SU-DHL-6 (cell line): ENCODE results near the gene ATP6V0E2.

Source experiments
- H2AFZ ChIP-seq: fragments of 200-600 bp; sonication (generic); 2 replicates; pipeline ENCODE4 v1.6.1; 2014; ENCODE audit warnings: low read depth, mild to moderate bottlenecking, moderate library complexity, mixed read lengths, antibody characterized with exemption, low read length; ENCODE audit not compliant: severe bottlenecking
- H3F3A ChIP-seq: fragments of 200-600 bp; shearing (Covaris generic); 2 replicates; pipeline ENCODE4 v1.6.0; 2016; ENCODE audit warnings: antibody characterized with exemption, mild to moderate bottlenecking; ENCODE audit not compliant: insufficient read depth
- H3K27ac ChIP-seq: fragments of 200-600 bp; sonication (generic); 2 replicates; pipeline ENCODE4 v1.5.1; 2016; ENCODE audit warnings: low read depth, mild to moderate bottlenecking, low read length, moderate library complexity, mixed read lengths
- H3K27me3 ChIP-seq: fragments of 200-600 bp; sonication (generic), shearing (Covaris generic); 2 replicates; pipeline ENCODE4 v1.6.0; 2014; ENCODE audit warnings: mild to moderate bottlenecking, low read length
- H3K36me3 ChIP-seq: fragments of 200-600 bp; sonication (generic); 2 replicates; pipeline ENCODE4 v1.6.1; 2014; ENCODE audit warnings: mild to moderate bottlenecking, low read length, mixed read lengths
- H3K4me2 ChIP-seq: fragments of 300-600, 200-600 bp; shearing (Covaris generic), sonication (generic); 2 replicates; pipeline ENCODE4 v1.6.0; 2014; ENCODE audit warnings: low read length, low read depth, mild to moderate bottlenecking; ENCODE audit not compliant: poor library complexity, severe bottlenecking
- H3K4me3 ChIP-seq: fragments of 200-600 bp; sonication (generic); 2 replicates; pipeline ENCODE4 v1.5.1; 2014; ENCODE audit warnings: antibody characterized with exemption, low read length, mild to moderate bottlenecking, mixed read lengths; ENCODE audit not compliant: insufficient read depth, poor library complexity, severe bottlenecking
- H3K79me2 ChIP-seq: fragments of 200-600 bp; sonication (generic); 2 replicates; pipeline ENCODE4 v1.6.1; 2014; ENCODE audit warnings: mild to moderate bottlenecking, low read length, moderate library complexity; ENCODE audit not compliant: insufficient read depth
- H3K9ac ChIP-seq: fragments of 200-600 bp; sonication (generic); 2 replicates; pipeline ENCODE4 v1.7.0; 2014; ENCODE audit warnings: mild to moderate bottlenecking, low read length
- H3K9me2 ChIP-seq: fragments of 200-600 bp; sonication (generic); replicated peaks from 2 replicates; pipeline ENCODE4 v1.6.1; 2014; ENCODE audit warnings: low read length; ENCODE audit not compliant: insufficient read depth
- H3K9me3 ChIP-seq: fragments of 200-600 bp; sonication (generic); 2 replicates; pipeline ENCODE4 v1.6.1; 2014; ENCODE audit warnings: low read length, mixed read lengths; ENCODE audit not compliant: insufficient read depth
- H4K20me1 ChIP-seq: fragments of 200-600 bp; sonication (generic); 2 replicates; pipeline ENCODE4 v1.6.1; 2014; ENCODE audit warnings: low read depth, mild to moderate bottlenecking, antibody characterized with exemption, low read length, moderate library complexity, mixed read lengths
- CTCF ChIP-seq: fragments of 200-600 bp; sonication (generic); IDR thresholded peaks from one replicate; pipeline ENCODE4 v1.5.1; 2017; ENCODE audit warnings: antibody characterized with exemption, mild to moderate bottlenecking, low read length, moderate library complexity; ENCODE audit not compliant: insufficient read depth, poor library complexity, severe bottlenecking
- EZH2phosphoT487 ChIP-seq: fragments of 200-600 bp; sonication (generic), shearing (Covaris generic); conservative IDR thresholded peaks from 2 replicates; pipeline ENCODE4 v1.6.1; 2018; ENCODE audit warnings: mild to moderate bottlenecking, antibody characterized with exemption, low read length, moderate library complexity, mixed read lengths

ATP6V0E2 gene

GRCh38 chr7:149868623-149869290 is 5.0 kb upstream of the ATP6V0E2 start:
- Histone ChIP-seq H4K20me1 (no peaks in the 10 kb centered on the region), H3K27me3 (no peaks in the 10 kb centered on the region), H3K4me2 (no peak overlapping the region), H2AFZ (no peak overlapping the region), H3K9me2 (no peaks in the 10 kb centered on the region), H3K4me3 (no peak overlapping the region), H3K9ac (no peak overlapping the region), H3F3A (no peaks in the 10 kb centered on the region), H3K36me3 (no peaks in the 10 kb centered on the region), H3K27ac (no peak overlapping the region), H3K9me3 (no peaks in the 10 kb centered on the region), H3K79me2 (no peaks in the 10 kb centered on the region)
- TF ChIP-seq EZH2phosphoT487 (no peak), CTCF (no peak)

GRCh38 chr7:149869291-149869650 is 4.5 kb upstream of the ATP6V0E2 start:
- H3K4me3 ChIP-seq = no peak overlapping the region
- H3F3A ChIP-seq = no peaks in the 10 kb centered on the region
- no peaks in the 10 kb centered on the region for H3K79me2 ChIP-seq
- H3K9ac ChIP-seq = no peak overlapping the region
- no peak for TF ChIP-seq CTCF
- no peak for TF ChIP-seq EZH2phosphoT487
- H3K9me3 ChIP-seq = no peaks in the 10 kb centered on the region
- no peaks in the 10 kb centered on the region for H4K20me1 ChIP-seq
- H3K36me3 ChIP-seq = no peaks in the 10 kb centered on the region
- H3K4me2 ChIP-seq = no peak overlapping the region
- no peak overlapping the region for H3K27ac ChIP-seq
- no peaks in the 10 kb centered on the region for H3K27me3 ChIP-seq
- no peak overlapping the region for H2AFZ ChIP-seq
- no peaks in the 10 kb centered on the region for H3K9me2 ChIP-seq

GRCh38 chr7:149869867-149870266 is 3.9 kb upstream of the ATP6V0E2 start:
- no peak overlapping the region for H3K4me3 ChIP-seq
- no peak overlapping the region for H3K27ac ChIP-seq
- H4K20me1 ChIP-seq = no peaks in the 10 kb centered on the region
- no peak overlapping the region for H2AFZ ChIP-seq
- no peak overlapping the region for H3K4me2 ChIP-seq
- no peaks in the 10 kb centered on the region for H3K79me2 ChIP-seq
- no peak overlapping the region for H3K9ac ChIP-seq
- H3K36me3 ChIP-seq = no peaks in the 10 kb centered on the region
- TF ChIP-seq EZH2phosphoT487 (no peak), CTCF (no peak)
- H3K27me3 ChIP-seq = no peaks in the 10 kb centered on the region
- H3K9me2 ChIP-seq = no peaks in the 10 kb centered on the region
- no peaks in the 10 kb centered on the region for H3F3A ChIP-seq
- no peaks in the 10 kb centered on the region for H3K9me3 ChIP-seq
